ENCODE data around the gene PIP4P1.

PIP4P1 gene

GRCh38 chr14:20435582-20436362, 25.5 kb downstream of the PIP4P1 start, which contains the start of gene KLHL33:
TSS of gene KLHL33 (minus strand) at chr14:20436166. CDS start at chr14:20435811, 355 bp downstream.
- no peak for DNase-seq (ENCODE audit: low spot score)

- no peak for DNase-seq (ENCODE audit: low spot score)
Measured at GRCh38 chr14:20434701-20435581, 26.3 kb downstream of the PIP4P1 start.

- no peak for DNase-seq (ENCODE audit: low spot score)
Measured at GRCh38 chr14:20429801-20430669, 31.2 kb downstream of the PIP4P1 start.

- no peak for DNase-seq (ENCODE audit: low spot score)
Measured at GRCh38 chr14:20428802-20429201, 32.4 kb downstream of the PIP4P1 start.

GRCh38 chr14:20428010-20428365, 33.2 kb downstream of the PIP4P1 start:
- no peak for DNase-seq (ENCODE audit: low spot score)

- DNase-seq (ENCODE audit: low spot score) = peak; percentile 79
Measured at GRCh38 chr14:20427231-20428009, 33.8 kb downstream of the PIP4P1 start.

- DNase-seq (ENCODE audit: low spot score) = no peak
Measured at GRCh38 chr14:20424851-20425250, 36.4 kb downstream of the PIP4P1 start.

GRCh38 chr14:20422886-20423285, 38.3 kb downstream of the PIP4P1 start:
- DNase-seq (ENCODE audit: low spot score) = no peak

GRCh38 chr14:20421267-20421666, 40.0 kb downstream of the PIP4P1 start:
- DNase-seq (ENCODE audit: low spot score) = no peak

GRCh38 chr14:20419419-20419818, 41.8 kb downstream of the PIP4P1 start:
- no peak for DNase-seq (ENCODE audit: low spot score)

GRCh38 chr14:20418501-20418909, 42.7 kb downstream of the PIP4P1 start:
- no peak for DNase-seq (ENCODE audit: low spot score)

GRCh38 chr14:20417250-20418186, 43.7 kb downstream of the PIP4P1 start:
- no peak for DNase-seq (ENCODE audit: low spot score)

- DNase-seq (ENCODE audit: low spot score) = no peak
Measured at GRCh38 chr14:20416223-20416622, 45.0 kb downstream of the PIP4P1 start.

- peak; percentile 57 for DNase-seq (ENCODE audit: low spot score)
Measured at GRCh38 chr14:20415782-20416206, 45.4 kb downstream of the PIP4P1 start.

- DNase-seq (ENCODE audit: low spot score) = no peak
Measured at GRCh38 chr14:20413744-20414082, 47.5 kb downstream of the PIP4P1 start.

- DNase-seq (ENCODE audit: low spot score) = peak; percentile 91
Measured at GRCh38 chr14:20412876-20413743, 48.1 kb downstream of the PIP4P1 start, which contains the start of gene TEP1. TSS of gene TEP1 (minus strand) at chr14:20413501. CDS start at chr14:20408439, 5,062 bp downstream.

- DNase-seq (ENCODE audit: low spot score) = no peak
Measured at GRCh38 chr14:20412411-20412810, 48.8 kb downstream of the PIP4P1 start.

- DNase-seq (ENCODE audit: low spot score) = peak; percentile 76
Measured at GRCh38 chr14:20409226-20409625, 52.0 kb downstream of the PIP4P1 start.

Measured in AG08395 (cell line).